ENCODE measurements around the gene SDC4. TPM values are rescaled to one million over a fixed set of nuclear protein-coding genes. Genes with fewer than 3 reads are reported as not detected.

SDC4 gene
- total and polyA plus RNA-seq, 9 of the 15 experiments (the other 6 are each of a cell fraction or from before 2014, with no cell fraction given), result 2.1 to 10.7 (median 6.3) TPM

DNA sequence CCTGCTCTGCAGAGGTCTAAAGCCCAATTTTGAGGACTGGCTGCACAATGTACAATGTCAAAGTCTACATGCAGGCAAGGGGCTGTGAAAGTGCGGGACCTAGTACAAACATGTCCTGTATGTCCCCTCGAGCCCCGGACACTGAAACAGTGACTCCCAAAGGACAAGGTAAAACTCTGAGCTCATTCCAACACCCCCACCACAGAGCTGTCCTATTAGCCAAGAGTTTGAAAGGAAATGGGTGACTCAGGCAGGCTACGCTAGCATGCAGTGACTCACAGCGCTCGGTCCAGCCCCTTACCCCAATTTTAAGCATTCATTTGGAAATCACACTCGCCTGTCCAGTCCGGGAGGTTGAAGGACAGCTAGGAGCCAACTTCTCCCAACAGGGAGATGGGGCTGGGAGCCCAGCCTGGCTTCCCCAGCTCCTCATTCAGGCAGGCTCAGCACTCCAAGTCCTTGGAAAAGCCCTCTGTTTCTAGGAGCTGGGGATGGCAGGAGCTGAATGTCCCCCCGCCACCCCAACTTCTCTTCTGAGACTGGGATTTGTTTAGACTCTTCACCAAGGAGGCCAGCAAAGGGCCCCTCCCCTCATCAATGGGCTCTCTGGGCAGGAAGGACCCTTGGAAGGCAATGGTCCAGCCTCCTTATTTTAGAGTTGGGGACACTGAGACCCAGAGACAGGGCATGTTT lies 3.9 kb downstream of the SDC4 start (continued):
- TF ChIP-seq, protein P1, sequence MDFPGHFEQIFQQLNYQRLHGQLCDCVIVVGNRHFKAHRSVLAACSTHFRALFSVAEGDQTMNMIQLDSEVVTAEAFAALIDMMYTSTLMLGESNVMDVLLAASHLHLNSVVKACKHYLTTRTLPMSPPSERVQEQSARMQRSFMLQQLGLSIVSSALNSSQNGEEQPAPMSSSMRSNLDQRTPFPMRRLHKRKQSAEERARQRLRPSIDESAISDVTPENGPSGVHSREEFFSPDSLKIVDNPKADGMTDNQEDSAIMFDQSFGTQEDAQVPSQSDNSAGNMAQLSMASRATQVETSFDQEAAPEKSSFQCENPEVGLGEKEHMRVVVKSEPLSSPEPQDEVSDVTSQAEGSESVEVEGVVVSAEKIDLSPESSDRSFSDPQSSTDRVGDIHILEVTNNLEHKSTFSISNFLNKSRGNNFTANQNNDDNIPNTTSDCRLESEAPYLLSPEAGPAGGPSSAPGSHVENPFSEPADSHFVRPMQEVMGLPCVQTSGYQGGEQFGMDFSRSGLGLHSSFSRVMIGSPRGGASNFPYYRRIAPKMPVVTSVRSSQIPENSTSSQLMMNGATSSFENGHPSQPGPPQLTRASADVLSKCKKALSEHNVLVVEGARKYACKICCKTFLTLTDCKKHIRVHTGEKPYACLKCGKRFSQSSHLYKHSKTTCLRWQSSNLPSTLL (IDR thresholded peaks at IDR 0.05), result no peak
- peak in 1 of 2 experiments; percentile 12; a peak in 1 of 4 replicates for TF ChIP-seq RCOR1 (IDR thresholded peaks at IDR 0.05; ENCODE audit: borderline replicate concordance in 1 of 2, low read depth in 2 of 2, low read length in 2 of 2)
- peak; percentile 16; the same call in 1 of the 2 replicates for TF ChIP-seq HDAC2 (IDR thresholded peaks at IDR 0.05)
- TF ChIP-seq ZBTB7A (IDR thresholded peaks at IDR 0.05; ENCODE audit: borderline replicate concordance, control insufficient read depth, low read depth, low read length), result peak; percentile 82
- peak; percentile 27 for TF ChIP-seq TAF1 (IDR thresholded peaks at IDR 0.05; ENCODE audit: control insufficient read depth, extremely low read depth, insufficient read depth, low read length, severe bottlenecking)
- TF ChIP-seq, protein P2, sequence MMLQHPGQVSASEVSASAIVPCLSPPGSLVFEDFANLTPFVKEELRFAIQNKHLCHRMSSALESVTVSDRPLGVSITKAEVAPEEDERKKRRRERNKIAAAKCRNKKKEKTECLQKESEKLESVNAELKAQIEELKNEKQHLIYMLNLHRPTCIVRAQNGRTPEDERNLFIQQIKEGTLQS (IDR thresholded peaks at IDR 0.05), result peak; percentile 93
- TF ChIP-seq, protein P2 (CRISPR knock-in tag; conservative IDR thresholded peaks at IDR 0.05), result no peak; the same call in 1 of the 2 replicates
- peak; percentile 94 for TF ChIP-seq JUN (IDR thresholded peaks at IDR 0.05; ENCODE audit: borderline replicate concordance, low read depth, low read length)
- no peak for TF ChIP-seq JUN (CRISPR knock-in tag; IDR thresholded peaks at IDR 0.05; ENCODE audit: borderline replicate concordance)
- no peak for TF ChIP-seq ILF3 (IDR thresholded peaks at IDR 0.05; ENCODE audit: borderline replicate concordance)
- TF ChIP-seq, protein P3, sequence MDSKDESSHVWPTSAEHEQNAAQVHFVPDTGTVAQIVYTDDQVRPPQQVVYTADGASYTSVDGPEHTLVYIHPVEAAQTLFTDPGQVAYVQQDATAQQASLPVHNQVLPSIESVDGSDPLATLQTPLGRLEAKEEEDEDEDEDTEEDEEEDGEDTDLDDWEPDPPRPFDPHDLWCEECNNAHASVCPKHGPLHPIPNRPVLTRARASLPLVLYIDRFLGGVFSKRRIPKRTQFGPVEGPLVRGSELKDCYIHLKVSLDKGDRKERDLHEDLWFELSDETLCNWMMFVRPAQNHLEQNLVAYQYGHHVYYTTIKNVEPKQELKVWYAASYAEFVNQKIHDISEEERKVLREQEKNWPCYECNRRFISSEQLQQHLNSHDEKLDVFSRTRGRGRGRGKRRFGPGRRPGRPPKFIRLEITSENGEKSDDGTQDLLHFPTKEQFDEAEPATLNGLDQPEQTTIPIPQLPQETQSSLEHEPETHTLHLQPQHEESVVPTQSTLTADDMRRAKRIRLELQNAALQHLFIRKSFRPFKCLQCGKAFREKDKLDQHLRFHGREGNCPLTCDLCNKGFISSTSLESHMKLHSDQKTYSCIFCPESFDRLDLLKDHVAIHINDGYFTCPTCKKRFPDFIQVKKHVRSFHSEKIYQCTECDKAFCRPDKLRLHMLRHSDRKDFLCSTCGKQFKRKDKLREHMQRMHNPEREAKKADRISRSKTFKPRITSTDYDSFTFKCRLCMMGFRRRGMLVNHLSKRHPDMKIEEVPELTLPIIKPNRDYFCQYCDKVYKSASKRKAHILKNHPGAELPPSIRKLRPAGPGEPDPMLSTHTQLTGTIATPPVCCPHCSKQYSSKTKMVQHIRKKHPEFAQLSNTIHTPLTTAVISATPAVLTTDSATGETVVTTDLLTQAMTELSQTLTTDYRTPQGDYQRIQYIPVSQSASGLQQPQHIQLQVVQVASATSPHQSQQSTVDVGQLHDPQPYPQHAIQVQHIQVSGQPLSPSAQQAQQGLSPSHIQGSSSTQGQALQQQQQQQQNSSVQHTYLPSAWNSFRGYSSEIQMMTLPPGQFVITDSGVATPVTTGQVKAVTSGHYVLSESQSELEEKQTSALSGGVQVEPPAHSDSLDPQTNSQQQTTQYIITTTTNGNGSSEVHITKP (IDR thresholded peaks at IDR 0.05; ENCODE audit: partially characterized antibody), result peak; percentile 6
- no peak for TF ChIP-seq CBX5 (IDR thresholded peaks at IDR 0.05; ENCODE audit: borderline replicate concordance, low read depth)
- peak; percentile 40; the same call in 1 of the 2 replicates for TF ChIP-seq POLR2A (conservative IDR thresholded peaks at IDR 0.05)

All from K562 (cell line).